T-helper 22 cell (primary cell): ENCODE data around the gene L2HGDH.

ENCODE experiments used
- DNase-seq: peaks from one replicate; pipeline ENCODE4 v3.0.0-alpha.2; 2020; ENCODE audit warnings: low read depth

The L2HGDH gene

DNA sequence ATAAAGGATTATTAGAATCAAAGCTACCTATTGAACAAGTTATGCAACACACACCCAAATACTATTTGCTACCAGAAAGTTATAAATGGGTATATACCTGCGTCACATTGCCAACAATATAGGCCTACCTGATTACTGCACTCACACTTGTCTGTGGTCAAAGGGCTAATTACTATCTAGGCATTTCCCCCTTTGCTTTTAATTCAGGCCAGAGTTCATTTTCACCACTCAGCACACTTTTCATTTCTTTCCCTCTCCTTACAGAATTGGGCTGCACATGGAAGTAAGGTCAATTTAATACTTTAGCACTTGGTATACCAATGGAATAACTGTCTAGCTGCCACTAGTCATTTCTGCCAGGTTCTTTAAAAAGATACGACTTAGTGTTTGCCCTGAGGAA, 82.3 kb downstream of the L2HGDH start:
- no peak for DNase-seq

DNA sequence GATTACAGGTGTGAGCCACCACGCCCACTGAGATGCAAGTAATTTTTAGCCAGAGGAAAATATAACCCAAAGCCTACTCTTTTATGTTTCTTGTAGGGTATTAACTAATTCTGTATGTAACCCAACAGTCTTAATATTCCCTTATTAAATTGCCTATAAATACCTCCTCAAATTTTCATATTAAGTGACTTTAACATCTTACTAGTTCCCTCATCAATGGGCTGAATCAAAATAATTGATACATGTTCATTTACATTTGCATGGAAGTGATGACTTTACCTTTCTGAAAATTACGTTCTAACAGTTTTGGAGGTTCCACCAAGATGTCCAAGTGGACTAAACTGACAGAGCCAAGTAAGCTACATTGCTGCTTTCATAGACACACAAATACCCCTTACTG, 83.7 kb downstream of the L2HGDH start:
- DNase-seq, result no peak

- DNase-seq, result no peak
These were observed 86.1 kb downstream of the L2HGDH start for GRCh38 chr14:50225974-50226297.

- no peak for DNase-seq
These were observed 86.7 kb downstream of the L2HGDH start for GRCh38 chr14:50225067-50225973.

DNA sequence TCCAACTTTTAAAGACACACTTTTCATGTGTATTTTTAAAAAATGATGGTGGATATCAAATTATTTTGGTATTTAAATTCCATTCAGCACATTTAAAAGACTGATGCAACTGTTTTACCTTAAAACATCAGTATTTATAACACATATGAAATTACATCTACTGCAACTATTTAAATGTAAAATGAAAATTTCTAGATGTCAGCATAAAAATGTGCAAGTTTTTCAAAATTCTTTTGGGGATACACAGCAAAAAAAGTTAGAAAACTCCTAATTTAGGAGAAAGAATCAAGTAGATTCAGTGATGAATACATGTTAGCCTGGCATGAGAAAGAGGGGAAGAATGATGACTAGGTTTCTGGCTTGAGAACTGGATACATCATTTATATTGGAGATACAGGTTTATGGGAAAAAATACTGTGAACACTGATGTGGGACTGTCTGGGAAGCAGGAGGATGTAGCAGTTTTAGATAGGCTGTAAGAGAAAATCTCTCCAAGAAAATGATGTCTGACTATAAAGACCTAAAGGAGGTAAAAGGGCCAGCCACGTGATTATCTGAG, 89.9 kb downstream of the L2HGDH start:
- DNase-seq, result no peak

GRCh38 chr14:50218501-50218900, 93.5 kb downstream of the L2HGDH start:
- DNase-seq, result no peak

GRCh38 chr14:50215416-50215815, 96.6 kb downstream of the L2HGDH start:
- no peak for DNase-seq

DNA sequence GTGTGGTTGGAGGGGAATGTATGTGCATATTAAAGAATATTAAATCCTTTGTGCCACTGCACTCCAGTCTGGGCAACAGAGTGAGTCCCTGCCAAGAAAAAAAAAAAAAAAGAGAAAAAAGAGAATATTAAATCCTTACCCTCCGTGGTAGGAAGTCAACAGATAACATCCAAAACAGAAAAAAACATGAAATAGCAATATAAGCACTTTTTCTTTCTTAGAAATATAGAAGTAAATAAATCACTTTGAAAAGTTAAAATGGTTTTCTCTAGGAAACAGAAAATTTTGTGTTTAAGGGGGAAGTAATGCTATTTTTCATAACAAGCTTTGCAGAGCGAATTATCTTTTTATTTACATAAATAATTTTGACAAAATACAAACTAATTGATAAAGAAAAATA, 98.2 kb downstream of the L2HGDH start:
- DNase-seq, result no peak

DNA sequence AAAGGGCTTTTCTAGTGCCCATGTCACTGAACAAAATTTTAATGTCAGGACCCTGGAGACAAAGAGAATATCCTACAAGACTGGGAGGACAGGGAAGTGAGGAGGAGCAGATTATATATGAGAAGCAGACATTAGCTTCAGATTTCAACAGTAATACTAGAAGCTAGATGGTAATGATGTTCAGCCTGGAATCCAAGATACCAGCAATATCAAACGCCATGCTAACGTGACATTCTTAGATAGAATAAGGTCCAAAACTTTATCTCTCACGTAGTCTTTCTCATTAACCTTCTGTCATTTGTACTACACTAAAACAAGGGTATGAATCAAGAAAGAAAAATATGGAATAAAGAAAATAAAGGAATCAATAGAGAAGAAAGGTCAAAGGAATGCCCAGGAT, 99.3 kb downstream of the L2HGDH start:
- no peak for DNase-seq

DNA sequence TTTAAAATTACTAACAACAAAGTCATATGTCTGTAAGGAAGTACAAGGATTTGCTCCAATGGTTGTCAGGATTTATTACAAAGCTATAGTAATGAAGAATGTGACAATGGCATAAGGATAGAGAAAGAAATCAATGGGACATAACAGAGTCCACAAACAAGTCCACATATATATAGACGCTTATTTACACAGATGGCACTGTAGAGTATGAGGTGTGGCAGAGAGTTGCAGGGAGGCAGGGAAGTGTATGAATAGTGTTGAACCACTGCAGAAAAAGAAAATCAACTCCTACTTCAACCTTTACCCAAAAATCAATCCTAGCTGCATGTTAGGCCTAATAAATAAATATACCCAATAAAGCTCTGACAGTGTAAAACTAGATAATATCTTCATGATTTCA, 102.0 kb downstream of the L2HGDH start:
- no peak for DNase-seq

- DNase-seq, result no peak
These were observed 113.5 kb downstream of the L2HGDH start for GRCh38 chr14:50198499-50198898.

- no peak for DNase-seq
These were observed 120.5 kb downstream of the L2HGDH start for GRCh38 chr14:50191499-50191898.
